Stimulated activated CD8-positive, alpha-beta memory T cell treated with anti-CD3 and anti-CD28 coated beads, Interleukin-4, amount 100 ng/mL, for 48 hours (primary cell): ENCODE data around the gene NUP133.
"Not testable (repeated sequence)": the region's sequence is repeated elsewhere in the genome, so short reads cannot be mapped to it uniquely, and the experiment has no call there.

ENCODE experiments used
- DNase-seq: peaks from one replicate; pipeline ENCODE4 v3.0.0-alpha.2; 2020

The NUP133 gene

DNA sequence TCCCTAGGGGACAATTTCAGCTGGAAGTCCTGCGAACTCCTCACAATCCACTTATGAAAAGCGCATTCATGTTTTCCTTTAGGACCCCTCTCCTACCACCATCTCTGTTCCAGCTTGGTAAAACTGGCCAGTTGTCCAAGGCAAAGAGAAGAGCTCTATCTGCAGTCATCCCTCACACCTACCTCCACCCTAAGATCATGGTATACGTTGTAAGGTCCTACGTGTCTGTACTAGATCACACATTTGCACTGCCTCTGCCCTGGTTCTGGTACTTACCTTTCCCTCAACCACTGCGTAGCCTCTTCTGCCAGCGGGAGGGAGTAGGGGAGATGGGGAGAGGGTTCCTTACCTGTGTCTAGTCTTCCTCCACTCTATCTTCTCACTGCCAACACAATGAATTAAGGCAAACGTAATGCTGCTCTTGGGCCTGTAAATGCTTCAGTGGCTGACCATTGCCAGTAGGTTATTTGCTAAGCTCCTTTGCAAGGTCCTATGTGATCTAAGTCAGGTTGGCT is 739 bp upstream of the NUP133 start:
- no peak for DNase-seq

- no peak for DNase-seq
Observed at GRCh38 chr1:229507502-229507901, 639 bp downstream of the NUP133 start.

GRCh38 chr1:229506633-229507032 is 1.5 kb downstream of the NUP133 start:
- DNase-seq = no peak

DNA sequence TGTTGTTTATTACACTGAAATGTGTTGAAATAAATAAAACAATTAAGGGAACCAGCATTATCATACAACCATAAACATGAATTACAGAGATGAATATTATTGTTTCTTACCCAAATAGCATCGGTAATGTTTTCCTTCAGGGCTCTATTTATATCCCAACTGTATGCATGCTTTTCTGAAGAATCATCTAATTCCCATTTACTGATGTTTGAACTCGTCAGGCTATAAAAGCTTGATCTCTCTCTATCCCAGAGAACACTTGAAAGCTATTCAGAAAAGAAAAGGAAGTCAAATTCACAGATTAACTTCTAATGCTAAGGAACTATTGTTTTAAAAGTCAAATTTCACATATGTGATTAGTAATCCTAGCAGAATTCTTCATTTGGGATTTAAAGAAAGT is 12.4 kb downstream of the NUP133 start:
- no peak for DNase-seq

GRCh38 chr1:229487181-229487580 is 21.0 kb downstream of the NUP133 start:
- DNase-seq = no peak

DNA sequence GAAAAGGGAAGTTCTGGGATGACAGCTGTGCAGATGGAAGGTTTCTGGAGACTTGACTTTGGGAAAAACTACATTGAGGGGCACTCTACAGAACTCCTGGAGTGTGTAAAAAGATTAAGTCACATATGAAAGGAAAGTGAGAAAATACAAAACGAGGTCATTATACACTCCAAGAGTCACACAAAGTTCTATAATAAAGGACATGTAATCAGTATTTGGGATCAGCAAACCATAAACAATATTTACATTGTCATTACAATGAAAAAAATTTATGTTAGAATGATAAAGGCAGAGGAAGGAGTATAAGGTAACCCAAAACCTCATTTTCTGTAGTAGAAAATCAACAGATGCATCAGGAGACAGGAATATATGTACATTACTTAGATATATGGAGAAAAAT is 22.8 kb downstream of the NUP133 start:
- DNase-seq = no peak

- no peak for DNase-seq
Observed at GRCh38 chr1:229482511-229482910, 25.6 kb downstream of the NUP133 start.

DNA sequence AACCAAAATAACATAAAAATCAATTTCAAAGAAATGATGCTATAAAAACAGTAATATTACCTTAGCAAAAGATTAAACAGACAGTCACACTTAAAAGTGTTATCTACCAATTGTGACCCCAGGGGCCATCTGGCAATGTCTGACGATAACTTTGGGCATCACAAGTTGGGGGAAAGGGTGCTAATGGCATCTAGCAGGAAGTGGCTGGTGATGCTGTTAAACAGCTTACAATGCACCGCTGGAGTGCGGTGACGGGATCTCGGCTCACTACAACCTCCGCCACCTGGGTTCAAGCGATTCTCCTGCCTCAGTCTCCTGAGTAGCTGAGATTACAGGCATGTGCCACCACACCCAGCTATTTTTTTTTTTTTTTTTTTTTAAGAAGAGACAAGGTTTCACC is 27.6 kb downstream of the NUP133 start:
- no peak for DNase-seq

- no peak for DNase-seq
Observed at GRCh38 chr1:229479660-229480399, 28.3 kb downstream of the NUP133 start.

- DNase-seq = no peak
Observed at GRCh38 chr1:229478852-229479251, 29.3 kb downstream of the NUP133 start.

GRCh38 chr1:229475859-229476258 is 32.3 kb downstream of the NUP133 start:
- not testable (repeated sequence) for DNase-seq

- no peak for DNase-seq
Observed at GRCh38 chr1:229474509-229474908, 33.6 kb downstream of the NUP133 start.

- no peak for DNase-seq
Observed at GRCh38 chr1:229471175-229471574, 37.0 kb downstream of the NUP133 start.

- DNase-seq = no peak
Observed at GRCh38 chr1:229470406-229471043, 37.6 kb downstream of the NUP133 start.

- DNase-seq = no peak
Observed at GRCh38 chr1:229466887-229467286, 41.3 kb downstream of the NUP133 start.

GRCh38 chr1:229464672-229465071 is 43.5 kb downstream of the NUP133 start:
- DNase-seq = no peak

DNA sequence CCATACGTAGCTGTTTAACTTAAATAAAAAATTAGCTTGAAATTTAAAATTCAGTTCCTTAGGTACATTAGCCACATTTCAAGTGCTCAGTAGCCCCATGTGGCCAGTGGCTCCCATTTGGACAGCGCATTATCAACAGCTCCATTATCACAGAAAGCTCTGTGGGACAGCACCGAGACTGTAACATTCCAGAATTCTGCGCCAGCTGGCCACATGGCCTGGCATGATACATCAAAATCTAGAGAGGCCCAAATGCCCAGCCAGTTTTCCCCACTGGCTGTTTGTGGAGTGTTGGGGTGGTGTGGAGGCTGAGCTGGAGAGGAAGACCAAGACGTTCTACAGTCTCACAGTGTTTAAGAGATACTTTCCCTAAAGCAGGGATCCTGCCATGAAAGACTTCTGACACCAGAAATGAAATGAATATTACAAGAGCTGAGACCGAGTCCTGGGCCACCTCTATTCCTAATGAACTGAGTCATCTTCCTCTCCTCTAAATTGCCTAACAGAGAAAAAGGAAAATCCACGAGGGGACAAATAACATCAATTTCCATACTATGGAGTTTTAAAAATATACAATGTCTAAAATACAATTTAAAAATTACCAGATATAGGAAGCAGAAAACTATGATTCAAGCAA is 47.0 kb downstream of the NUP133 start:
- DNase-seq = no peak

- DNase-seq = no peak
Observed at GRCh38 chr1:229459815-229460214, 48.3 kb downstream of the NUP133 start.

DNA sequence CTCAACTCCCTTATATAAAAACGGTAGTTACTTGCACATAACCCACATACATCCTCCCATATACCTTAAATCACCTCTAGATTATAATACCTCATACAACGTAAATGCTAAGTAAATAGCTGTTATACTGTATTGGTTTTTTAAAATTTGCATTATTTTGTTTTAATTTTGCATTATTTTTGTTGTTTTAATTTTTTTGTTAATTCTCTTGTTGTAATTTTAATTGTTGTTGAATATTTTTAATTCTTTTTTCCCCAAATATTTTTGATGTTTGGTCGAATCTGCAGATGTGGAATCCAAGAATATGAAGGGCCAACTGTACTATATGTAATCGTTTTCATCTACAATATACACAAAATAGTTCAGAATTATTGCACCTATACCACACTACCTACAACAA is 50.7 kb downstream of the NUP133 start:
- DNase-seq = no peak

GRCh38 chr1:229456016-229456415 is 52.1 kb downstream of the NUP133 start:
- no peak for DNase-seq

DNA sequence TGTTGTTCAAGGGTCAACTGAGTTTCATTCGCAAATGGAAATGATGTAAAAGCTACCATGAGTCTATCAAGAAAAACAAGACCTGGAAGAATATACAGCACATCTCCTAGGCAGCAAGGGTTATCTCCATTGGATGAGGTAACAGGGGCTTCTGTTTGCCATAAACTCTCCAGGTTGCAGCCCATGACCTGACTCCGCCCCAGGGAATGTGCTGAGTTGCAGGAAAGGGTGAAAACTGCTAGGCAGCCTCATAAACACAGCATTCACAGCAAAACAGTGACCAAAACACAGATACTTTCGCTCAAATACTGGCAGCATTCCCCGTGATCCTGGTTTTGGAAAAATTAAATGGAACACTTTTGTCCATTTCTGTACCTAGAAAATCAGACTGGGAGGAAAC is 54.1 kb downstream of the NUP133 start:
- DNase-seq = no peak

- no peak for DNase-seq
Observed at GRCh38 chr1:229452956-229453801, 55.0 kb downstream of the NUP133 start.

DNA sequence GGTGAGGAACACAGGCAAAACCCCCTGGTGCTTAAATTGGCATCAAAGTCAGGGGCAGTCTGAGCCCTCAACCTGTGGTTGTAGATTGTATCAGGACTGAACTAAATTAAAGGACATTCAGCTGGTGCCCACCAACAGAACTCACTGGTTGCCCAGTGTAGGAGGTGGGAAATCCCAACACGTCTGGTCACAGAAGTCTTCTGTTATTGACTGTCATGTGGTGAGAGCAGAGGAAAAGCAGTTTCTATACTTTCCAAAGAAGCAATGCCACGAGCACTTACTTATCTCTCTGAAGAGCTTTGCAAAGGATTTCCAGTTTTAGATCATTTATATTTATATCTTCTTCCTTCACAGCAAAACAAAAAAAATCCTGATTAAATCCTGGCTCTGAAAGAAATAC is 59.3 kb downstream of the NUP133 start:
- DNase-seq = no peak
